Measurements from ENCODE around the gene SSH2.
"Not testable (repeated sequence)": the region's sequence is repeated elsewhere in the genome, so short reads cannot be mapped to it uniquely, and the experiment has no call there.

Gene SSH2, protein sequence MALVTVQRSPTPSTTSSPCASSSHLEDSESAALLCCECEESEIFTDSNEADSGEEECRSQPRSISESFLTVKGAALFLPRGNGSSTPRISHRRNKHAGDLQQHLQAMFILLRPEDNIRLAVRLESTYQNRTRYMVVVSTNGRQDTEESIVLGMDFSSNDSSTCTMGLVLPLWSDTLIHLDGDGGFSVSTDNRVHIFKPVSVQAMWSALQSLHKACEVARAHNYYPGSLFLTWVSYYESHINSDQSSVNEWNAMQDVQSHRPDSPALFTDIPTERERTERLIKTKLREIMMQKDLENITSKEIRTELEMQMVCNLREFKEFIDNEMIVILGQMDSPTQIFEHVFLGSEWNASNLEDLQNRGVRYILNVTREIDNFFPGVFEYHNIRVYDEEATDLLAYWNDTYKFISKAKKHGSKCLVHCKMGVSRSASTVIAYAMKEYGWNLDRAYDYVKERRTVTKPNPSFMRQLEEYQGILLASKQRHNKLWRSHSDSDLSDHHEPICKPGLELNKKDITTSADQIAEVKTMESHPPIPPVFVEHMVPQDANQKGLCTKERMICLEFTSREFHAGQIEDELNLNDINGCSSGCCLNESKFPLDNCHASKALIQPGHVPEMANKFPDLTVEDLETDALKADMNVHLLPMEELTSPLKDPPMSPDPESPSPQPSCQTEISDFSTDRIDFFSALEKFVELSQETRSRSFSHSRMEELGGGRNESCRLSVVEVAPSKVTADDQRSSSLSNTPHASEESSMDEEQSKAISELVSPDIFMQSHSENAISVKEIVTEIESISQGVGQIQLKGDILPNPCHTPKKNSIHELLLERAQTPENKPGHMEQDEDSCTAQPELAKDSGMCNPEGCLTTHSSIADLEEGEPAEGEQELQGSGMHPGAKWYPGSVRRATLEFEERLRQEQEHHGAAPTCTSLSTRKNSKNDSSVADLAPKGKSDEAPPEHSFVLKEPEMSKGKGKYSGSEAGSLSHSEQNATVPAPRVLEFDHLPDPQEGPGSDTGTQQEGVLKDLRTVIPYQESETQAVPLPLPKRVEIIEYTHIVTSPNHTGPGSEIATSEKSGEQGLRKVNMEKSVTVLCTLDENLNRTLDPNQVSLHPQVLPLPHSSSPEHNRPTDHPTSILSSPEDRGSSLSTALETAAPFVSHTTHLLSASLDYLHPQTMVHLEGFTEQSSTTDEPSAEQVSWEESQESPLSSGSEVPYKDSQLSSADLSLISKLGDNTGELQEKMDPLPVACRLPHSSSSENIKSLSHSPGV (N-terminal part only)

DNA sequence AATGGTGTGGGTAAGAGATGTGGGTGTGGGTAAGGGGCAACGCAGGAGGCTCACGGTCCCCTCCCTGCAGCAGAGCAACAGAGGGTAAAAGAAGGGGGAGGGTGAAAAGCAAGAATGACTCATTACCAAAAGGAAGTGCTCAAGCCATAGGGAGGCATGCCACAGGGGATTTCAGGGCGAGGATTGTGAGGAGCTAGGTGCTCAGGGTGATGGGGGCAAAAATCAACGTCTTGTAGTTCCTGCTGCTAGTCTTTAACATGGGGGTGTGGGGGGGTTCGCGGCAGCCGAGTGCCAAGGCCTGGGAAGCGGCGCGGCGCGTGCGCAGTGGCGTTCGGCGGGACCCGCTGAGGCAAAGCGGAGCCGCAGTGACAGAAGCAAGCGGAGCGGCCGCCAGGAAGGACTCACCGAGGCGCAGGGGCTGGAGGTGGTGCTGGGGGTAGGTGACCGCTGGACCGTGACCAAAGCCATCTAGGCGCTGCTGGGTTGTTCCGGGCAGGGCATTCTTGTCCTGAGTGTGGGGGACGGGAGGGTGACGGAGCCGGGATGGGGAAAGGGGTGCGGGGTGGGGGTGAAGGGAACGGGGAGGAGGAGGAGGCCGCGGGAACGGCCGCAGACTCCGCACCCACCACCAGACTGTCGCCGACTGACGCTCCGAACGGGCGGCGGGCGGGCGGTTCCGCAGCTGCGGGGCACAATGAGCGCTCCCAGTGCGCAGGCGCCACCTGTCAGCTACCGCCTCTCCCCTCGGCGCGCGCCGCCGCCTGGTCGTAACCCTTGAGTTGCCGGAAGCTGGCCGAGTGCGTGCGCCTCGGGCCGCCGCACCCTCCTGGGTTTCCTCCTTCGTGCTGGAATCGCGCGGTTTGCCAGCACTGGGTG lies at the start of gene SSH2:
Gene SSH2 (minus strand): TSS at position 696 of the 876 bp plus-strand sequence. CDS start 228 bp downstream, at position 468.
- Mint-ChIP-seq H3K9me3 (no peaks in the 10 kb centered on the region), H3K27ac (no peak within 1 kb of the TSS), H3K36me3 (ENCODE audit: low read depth) (peaks cover 4% of the 10 kb centered on the region), H3K4me3 (no peak within 1 kb of the TSS), H3K4me1 (ENCODE audit: low read depth) (peaks cover 33% of the 10 kb centered on the region), H3K27me3 (no peaks in the 10 kb centered on the region)

DNA sequence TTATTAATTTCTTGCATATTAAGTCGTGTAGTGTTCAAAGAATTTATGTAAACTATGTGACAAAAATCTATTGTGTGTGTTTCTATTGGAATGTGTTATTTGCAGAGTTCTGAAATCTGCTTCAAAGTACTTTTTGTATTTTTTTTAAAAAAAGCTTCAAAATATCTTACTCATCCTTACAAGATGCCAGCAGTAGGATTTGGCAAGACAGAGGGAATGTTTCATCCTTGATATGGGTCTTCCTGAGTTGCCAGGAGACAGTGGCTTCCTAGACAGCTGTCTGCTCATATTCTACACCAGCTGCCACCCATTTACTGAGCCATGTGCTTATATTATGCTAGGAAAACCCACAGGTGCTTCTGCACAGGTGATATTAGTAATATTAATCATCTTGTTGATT lies 47.8 kb upstream of the SSH2 start:
- no peaks in the 10 kb centered on the region for H3K27me3 Mint-ChIP-seq
- no peaks in the 10 kb centered on the region for H3K4me1 Mint-ChIP-seq (ENCODE audit: low read depth)
- no peaks in the 10 kb centered on the region for H3K9me3 Mint-ChIP-seq
- H3K27ac Mint-ChIP-seq = no peak overlapping the region
- no peaks in the 10 kb centered on the region for H3K36me3 Mint-ChIP-seq (ENCODE audit: low read depth)
- H3K4me3 Mint-ChIP-seq = no peak overlapping the region

DNA sequence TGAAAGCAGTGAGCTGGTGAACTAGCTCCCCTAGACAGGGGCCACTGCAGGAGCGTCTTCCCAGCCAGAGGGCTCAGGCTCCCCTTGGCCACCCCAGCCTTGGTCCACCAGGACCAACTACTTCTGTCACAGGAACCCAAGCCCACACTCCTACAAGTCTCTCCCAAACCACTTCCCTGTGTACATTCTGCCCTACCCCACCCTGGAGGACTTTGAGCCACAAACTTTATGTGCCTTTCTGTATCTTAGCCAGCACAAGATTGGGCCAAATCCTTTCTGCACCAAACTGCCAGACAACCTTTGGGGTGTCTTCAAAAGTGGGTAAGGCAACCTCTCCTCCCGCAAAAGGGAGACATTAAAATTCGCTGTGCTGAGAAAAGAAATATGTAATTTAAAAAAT lies 43.0 kb upstream of the SSH2 start:
- H3K27ac Mint-ChIP-seq = no peak overlapping the region
- H3K4me3 Mint-ChIP-seq = no peak overlapping the region
- no peaks in the 10 kb centered on the region for H3K4me1 Mint-ChIP-seq (ENCODE audit: low read depth)
- H3K27me3 Mint-ChIP-seq = no peaks in the 10 kb centered on the region
- H3K9me3 Mint-ChIP-seq = no peaks in the 10 kb centered on the region
- no peaks in the 10 kb centered on the region for H3K36me3 Mint-ChIP-seq (ENCODE audit: low read depth)

DNA sequence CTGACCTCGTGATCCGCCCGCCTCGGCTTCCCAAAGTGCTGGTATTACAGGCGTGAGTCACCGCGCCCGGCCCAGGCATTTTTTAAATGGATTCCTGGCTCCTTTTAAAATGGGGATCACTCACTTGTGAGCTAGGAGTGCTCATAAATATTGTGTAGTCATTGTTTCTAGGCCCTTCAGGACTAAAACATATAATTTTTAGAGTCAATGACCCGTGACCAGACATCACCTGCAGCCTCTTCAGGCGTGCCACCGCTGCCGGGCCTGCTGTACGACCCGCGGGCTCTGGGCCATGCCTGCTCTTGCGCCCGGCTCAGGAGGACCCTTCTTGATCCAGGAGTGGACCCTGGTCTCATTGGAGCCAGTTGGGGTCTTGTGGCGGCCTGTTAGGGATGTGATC lies 42.2 kb upstream of the SSH2 start:
- Mint-ChIP-seq H3K27ac (no peak overlapping the region), H3K4me1 (ENCODE audit: low read depth) (no peaks in the 10 kb centered on the region), H3K27me3 (no peaks in the 10 kb centered on the region), H3K36me3 (ENCODE audit: low read depth) (no peaks in the 10 kb centered on the region), H3K4me3 (no peak overlapping the region), H3K9me3 (no peaks in the 10 kb centered on the region)

DNA sequence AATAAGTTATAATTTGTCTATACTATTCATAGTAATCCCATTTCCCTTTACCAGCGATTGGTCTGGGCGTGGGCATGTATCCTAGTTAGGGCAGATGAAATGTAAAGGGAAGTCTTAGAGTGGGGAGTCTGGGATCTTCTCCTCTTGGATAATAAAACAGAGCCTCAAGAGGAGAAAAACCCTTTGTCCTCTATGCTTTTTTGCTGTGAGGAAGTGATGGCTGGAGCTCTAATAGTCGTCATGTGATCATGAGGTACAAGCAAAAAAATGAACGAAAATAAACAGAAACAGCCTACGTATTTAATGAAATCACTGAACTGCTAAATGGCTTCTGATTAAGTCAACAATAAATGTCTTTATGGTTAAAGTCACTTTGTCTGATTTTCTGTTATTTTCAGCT lies 38.2 kb upstream of the SSH2 start:
- Mint-ChIP-seq H3K4me1 (ENCODE audit: low read depth) (no peaks in the 10 kb centered on the region), H3K27ac (no peak overlapping the region), H3K4me3 (no peak overlapping the region), H3K36me3 (ENCODE audit: low read depth) (no peaks in the 10 kb centered on the region), H3K9me3 (no peaks in the 10 kb centered on the region), H3K27me3 (no peaks in the 10 kb centered on the region)

DNA sequence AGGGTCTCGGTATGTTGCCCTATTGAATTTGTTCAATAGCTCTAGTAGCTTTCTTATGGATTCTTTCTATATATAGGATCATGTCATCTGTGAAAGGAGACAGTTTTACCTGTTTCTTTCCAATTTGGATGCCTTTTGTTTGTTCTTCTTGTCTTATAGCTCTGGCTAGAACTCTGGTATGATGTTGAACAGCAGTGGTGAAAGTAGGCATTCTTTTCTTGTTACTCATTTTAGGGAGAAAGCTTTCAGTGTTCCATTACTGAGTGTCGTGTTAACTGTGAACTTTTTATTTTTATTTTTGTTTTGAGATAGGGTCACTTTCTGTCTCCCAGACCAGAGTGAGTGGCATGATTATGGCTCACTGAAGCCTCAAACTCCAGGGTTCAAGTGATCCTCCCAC lies 32.6 kb upstream of the SSH2 start:
- H3K9me3 Mint-ChIP-seq = peaks cover 3% of the 10 kb centered on the region
- H3K27ac Mint-ChIP-seq = no peak overlapping the region
- no peaks in the 10 kb centered on the region for H3K4me1 Mint-ChIP-seq (ENCODE audit: low read depth)
- no peaks in the 10 kb centered on the region for H3K36me3 Mint-ChIP-seq (ENCODE audit: low read depth)
- H3K27me3 Mint-ChIP-seq = no peaks in the 10 kb centered on the region
- no peak overlapping the region for H3K4me3 Mint-ChIP-seq

DNA sequence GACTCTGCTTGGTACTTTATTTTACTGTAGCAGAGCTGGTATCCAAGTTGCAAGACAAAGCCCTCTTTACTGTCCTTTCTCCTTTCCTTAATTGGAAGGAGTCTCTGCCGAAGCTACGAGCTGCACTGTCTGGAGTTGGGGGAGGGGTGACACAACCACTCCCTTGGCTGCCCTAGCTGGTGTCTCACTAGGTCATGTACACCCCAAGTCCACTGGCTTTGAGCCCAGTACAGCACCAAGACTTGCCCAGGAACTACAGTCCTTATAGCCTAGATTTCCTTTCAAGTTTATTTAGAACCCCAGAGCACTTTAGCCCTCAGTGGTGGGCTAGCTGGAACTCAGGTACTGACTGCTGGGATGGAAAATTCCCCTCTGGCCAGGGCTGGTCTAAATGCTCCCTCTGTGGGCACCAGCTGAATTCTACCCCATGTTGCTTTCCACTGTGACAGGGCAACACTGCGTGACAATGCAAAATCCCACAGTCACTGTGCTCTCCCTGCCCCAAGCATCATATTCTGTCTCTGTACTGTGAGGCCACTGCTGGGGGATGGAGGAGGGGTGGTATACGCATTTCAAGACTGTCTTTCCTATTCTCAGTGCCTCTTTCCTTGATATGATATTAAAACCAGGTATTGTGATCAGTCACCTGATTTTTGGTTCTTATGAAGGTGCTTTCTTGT lies 29.8 kb upstream of the SSH2 start:
- H3K36me3 Mint-ChIP-seq (ENCODE audit: low read depth) = no peaks in the 10 kb centered on the region
- no peak overlapping the region for H3K27ac Mint-ChIP-seq
- H3K4me1 Mint-ChIP-seq (ENCODE audit: low read depth) = no peaks in the 10 kb centered on the region
- H3K4me3 Mint-ChIP-seq = no peak overlapping the region
- no peaks in the 10 kb centered on the region for H3K27me3 Mint-ChIP-seq
- peaks cover 3% of the 10 kb centered on the region for H3K9me3 Mint-ChIP-seq

DNA sequence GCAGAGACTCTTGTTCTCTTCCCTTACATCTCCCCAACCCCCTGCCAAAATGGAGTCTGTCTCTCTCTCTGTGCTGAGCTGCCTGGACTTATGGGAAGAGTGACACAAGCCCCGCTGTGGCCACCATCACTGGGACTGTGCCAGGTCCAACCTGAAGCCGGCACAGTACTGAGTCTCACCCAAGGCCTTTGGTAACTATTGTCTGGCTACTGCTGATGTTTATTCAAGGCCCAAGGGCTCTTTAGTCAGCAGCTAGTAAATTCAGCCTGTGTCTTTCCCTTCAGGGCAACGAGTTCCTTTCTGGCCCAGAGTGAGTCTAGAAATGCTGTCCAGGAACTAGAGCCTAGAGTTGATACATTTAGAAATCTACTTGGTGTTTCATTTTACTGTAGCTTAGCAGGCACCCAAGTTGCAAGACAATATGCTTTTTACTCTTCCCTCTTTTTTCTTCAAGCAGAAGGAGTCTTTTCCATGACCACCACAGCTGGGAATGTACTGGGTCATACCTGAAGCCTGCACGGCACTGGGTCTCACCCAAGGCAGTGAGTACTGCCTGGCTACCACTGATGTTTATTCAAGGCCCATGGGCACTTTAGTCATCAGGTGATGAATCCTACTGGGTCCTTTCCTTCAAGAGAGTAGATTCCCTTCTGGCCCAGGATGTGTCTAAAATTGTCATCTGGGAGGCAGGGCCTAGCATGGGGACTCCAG lies 29.1 kb upstream of the SSH2 start:
- H3K27ac Mint-ChIP-seq = no peak overlapping the region
- H3K27me3 Mint-ChIP-seq = no peaks in the 10 kb centered on the region

DNA sequence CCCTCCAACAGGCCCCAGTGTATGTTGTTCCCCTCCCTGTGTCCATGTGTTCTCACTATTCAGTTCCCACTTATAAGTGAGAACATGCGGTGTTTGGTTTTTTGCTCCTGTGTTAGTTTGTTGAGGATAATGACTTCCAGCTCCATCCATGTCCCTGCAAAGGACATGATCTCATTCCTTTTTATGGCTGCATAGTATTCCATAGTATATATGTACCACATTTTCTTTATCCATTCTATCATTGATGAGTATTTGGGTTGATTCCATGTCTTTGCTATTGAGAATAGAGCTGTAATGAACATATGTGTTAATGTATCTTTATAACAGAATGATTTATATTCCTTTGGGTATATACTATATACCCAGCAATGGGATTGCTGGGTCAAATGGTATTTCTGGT lies 27.5 kb upstream of the SSH2 start:
- not testable (repeated sequence) for H3K27me3 Mint-ChIP-seq; H3K4me3 Mint-ChIP-seq; H3K27ac Mint-ChIP-seq; H3K4me1 Mint-ChIP-seq (ENCODE audit: low read depth); H3K36me3 Mint-ChIP-seq (ENCODE audit: low read depth)
- peaks cover 12% of the 10 kb centered on the region for H3K9me3 Mint-ChIP-seq

More for the DNA sequence above, 29.1 kb upstream of the SSH2 start:
- Mint-ChIP-seq H3K4me3 (no peak overlapping the region), H3K4me1 (ENCODE audit: low read depth) (no peaks in the 10 kb centered on the region), H3K9me3 (peaks cover 3% of the 10 kb centered on the region), H3K36me3 (ENCODE audit: low read depth) (no peaks in the 10 kb centered on the region)

DNA sequence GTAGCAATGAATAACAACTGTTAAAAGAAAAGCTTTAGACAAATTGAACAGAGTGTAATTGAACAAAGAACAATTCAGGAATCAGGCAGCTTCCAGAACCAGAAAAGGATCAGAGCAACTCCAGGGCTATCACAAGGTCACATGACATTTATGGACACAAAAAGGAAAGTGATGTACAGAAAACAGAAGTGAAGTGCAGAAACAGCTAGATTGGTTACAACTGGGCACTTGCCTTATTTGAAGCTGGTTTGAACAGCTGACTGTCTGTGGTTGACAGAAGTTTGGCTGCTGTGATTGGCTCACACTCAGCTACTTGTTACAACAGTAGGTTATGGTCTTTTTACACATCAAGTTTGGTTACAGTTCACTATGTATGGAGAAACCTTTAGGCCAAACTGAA lies 26.2 kb upstream of the SSH2 start:
- Mint-ChIP-seq H3K9me3 (peaks cover 11% of the 10 kb centered on the region), H3K4me1 (ENCODE audit: low read depth) (no peaks in the 10 kb centered on the region), H3K27ac (no peak overlapping the region)

DNA sequence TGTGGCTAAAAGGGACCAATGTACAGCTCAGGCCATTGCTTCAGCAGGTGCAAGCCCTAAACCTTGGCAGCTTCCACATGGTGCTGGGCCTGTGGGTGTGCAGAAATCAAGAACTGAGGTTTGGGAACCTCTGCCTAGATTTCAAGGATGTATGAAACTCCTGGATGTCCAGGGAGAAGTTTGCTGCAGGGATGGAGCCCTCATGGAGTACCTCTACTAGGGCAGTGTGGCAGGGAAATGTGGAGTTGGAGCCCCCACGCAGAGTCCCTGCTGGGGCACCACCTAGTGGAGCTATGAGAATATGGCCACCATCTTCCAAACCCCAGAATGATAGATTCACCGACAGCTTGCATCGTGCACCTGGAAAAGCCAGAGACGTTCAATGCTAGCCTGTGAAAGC lies 24.4 kb upstream of the SSH2 start:
- no peak overlapping the region for H3K27ac Mint-ChIP-seq
- peaks cover 7% of the 10 kb centered on the region for H3K36me3 Mint-ChIP-seq (ENCODE audit: low read depth)
- no peak overlapping the region for H3K4me3 Mint-ChIP-seq
- no peaks in the 10 kb centered on the region for H3K27me3 Mint-ChIP-seq
- H3K4me1 Mint-ChIP-seq (ENCODE audit: low read depth) = peaks cover 5% of the 10 kb centered on the region
- peaks cover 11% of the 10 kb centered on the region for H3K9me3 Mint-ChIP-seq

More for the DNA sequence above, 26.2 kb upstream of the SSH2 start:
- no peak overlapping the region for H3K4me3 Mint-ChIP-seq
- H3K27me3 Mint-ChIP-seq = no peaks in the 10 kb centered on the region
- H3K36me3 Mint-ChIP-seq (ENCODE audit: low read depth) = peaks cover 7% of the 10 kb centered on the region

DNA sequence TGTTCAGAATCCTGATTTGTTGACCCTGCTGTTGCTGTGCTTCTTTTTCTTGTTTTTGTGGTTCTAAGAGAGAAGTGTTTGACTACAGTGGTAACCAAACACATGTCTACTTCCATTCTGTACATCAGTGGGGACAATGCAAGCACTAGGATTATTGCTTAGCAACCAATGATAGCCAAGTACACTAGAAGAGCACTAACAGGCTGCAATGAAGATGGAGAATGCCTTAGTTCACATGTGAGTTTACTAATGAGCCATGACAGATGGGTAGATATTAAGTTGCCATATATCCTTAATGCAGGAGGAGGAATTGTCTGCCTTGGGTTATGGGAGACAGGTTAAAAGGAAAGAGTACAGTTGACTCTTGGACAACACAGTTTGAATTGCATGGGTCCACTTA lies 19.7 kb upstream of the SSH2 start:
- Mint-ChIP-seq H3K4me3 (no peak overlapping the region), H3K27ac (no peak overlapping the region), H3K27me3 (no peaks in the 10 kb centered on the region), H3K9me3 (peaks cover 11% of the 10 kb centered on the region), H3K36me3 (ENCODE audit: low read depth) (peaks cover 7% of the 10 kb centered on the region), H3K4me1 (ENCODE audit: low read depth) (peaks cover 12% of the 10 kb centered on the region)

DNA sequence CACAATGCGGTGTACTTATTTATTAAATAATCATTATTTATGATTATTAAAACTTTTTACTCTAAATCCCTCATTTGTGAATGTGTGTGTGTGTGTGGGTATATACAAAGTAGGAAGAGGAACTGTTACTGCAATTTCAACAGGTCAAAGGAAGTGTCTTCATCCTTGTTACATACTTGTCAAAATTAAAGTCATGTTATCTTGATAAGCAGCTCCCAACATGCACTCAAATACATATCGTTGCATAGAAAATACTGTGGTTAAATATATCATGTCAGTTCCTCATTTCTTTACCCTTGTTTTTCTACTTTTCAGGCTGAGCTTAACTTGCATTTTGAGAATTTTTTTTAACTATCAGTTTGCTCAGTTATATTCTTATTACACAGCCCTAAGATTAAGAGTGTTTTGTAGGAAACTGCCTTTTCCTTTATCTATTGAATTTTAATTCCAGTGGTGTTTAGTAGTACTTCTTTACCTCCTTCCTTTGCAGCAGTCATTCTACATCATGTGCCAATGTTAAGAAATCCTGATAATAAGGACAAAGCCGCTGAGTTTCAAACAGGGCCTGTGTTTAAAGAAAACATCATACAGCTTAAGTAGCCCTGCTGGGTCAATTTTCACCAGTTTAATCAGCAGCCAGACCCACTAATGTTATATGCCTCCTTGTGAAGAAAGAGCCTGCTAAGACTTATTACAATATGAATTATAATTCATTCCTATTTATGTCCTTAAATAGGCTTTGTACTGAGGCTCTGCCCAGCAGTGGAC lies 18.6 kb upstream of the SSH2 start:
- Mint-ChIP-seq H3K4me3 (no peak overlapping the region), H3K4me1 (ENCODE audit: low read depth) (peaks cover 12% of the 10 kb centered on the region), H3K36me3 (ENCODE audit: low read depth) (peaks cover 4% of the 10 kb centered on the region), H3K27ac (no peak overlapping the region), H3K27me3 (no peaks in the 10 kb centered on the region), H3K9me3 (peaks cover 8% of the 10 kb centered on the region)

All from stimulated activated naive CD8-positive, alpha-beta T cell treated with anti-CD3 and anti-CD28 coated beads, Interleukin-15, Interleukin-2, amounts not matched to agents 100 ng/mL and 50 ng/mL, for 24 hours (primary cell).